Fibroblast of lung (primary cell): ENCODE results near the gene TMEM94.

Experiments
- EZH2 ChIP-seq: IDR thresholded peaks from 2 replicates; pipeline ENCODE4 v1.5.1; 2012; ENCODE audit warnings: low read length, control low read depth, mild to moderate bottlenecking; ENCODE audit errors: missing control alignments
- TF ChIP-seq, protein P1 (sequence below), 2 donors: IDR thresholded peaks in 1 of 2; conservative IDR thresholded peaks in 1 of 2; 1 replicate in 1 of 2; 2 replicates in 1 of 2; pipeline ENCODE4 v1.5.1; 2011 to 2012; ENCODE audit warnings: low read length in 2 of 2, control low read depth in 1 of 2, inconsistent platforms in 1 of 2, low read depth in 1 of 2, mild to moderate bottlenecking in 1 of 2

GRCh38 chr17:75547091-75547490, 90.7 kb downstream of the TMEM94 start:
- TF ChIP-seq EZH2, result no peak
- TF ChIP-seq, protein P1, sequence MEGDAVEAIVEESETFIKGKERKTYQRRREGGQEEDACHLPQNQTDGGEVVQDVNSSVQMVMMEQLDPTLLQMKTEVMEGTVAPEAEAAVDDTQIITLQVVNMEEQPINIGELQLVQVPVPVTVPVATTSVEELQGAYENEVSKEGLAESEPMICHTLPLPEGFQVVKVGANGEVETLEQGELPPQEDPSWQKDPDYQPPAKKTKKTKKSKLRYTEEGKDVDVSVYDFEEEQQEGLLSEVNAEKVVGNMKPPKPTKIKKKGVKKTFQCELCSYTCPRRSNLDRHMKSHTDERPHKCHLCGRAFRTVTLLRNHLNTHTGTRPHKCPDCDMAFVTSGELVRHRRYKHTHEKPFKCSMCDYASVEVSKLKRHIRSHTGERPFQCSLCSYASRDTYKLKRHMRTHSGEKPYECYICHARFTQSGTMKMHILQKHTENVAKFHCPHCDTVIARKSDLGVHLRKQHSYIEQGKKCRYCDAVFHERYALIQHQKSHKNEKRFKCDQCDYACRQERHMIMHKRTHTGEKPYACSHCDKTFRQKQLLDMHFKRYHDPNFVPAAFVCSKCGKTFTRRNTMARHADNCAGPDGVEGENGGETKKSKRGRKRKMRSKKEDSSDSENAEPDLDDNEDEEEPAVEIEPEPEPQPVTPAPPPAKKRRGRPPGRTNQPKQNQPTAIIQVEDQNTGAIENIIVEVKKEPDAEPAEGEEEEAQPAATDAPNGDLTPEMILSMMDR (conservative IDR thresholded peaks at IDR 0.05 in 1 of 2, IDR thresholded peaks at IDR 0.05 in 1 of 2; ENCODE audit: low read depth in 1 of 2, low read length in 2 of 2), result no peak
